Right lobe of liver (tissue), 4 donors: ENCODE measurements around the gene KRT36.

Source experiments
- CTCF ChIP-seq, 4 donors: fragments of 200-600 bp in 3 of 4; fragments of 450-650 bp in 1 of 4; IDR thresholded peaks; one replicate each; pipeline versions ENCODE4 v1.5.1 to v1.8.0; 2016 to 2022; ENCODE audit warnings: antibody characterized with exemption in 4 of 4, mild to moderate bottlenecking in 2 of 4
- POLR2A ChIP-seq: fragments of 450-650 bp; IDR thresholded peaks from one replicate; pipeline ENCODE4 v1.6.1; 2017; ENCODE audit warnings: antibody characterized with exemption, mild to moderate bottlenecking
- donor health status: DM: no; HTN: no; CAD: no.
- donor health status: DM: no; HTN: no; CAD: no.
- donor health status: DM: no; HTN: yes; CAD: no.

DNA sequence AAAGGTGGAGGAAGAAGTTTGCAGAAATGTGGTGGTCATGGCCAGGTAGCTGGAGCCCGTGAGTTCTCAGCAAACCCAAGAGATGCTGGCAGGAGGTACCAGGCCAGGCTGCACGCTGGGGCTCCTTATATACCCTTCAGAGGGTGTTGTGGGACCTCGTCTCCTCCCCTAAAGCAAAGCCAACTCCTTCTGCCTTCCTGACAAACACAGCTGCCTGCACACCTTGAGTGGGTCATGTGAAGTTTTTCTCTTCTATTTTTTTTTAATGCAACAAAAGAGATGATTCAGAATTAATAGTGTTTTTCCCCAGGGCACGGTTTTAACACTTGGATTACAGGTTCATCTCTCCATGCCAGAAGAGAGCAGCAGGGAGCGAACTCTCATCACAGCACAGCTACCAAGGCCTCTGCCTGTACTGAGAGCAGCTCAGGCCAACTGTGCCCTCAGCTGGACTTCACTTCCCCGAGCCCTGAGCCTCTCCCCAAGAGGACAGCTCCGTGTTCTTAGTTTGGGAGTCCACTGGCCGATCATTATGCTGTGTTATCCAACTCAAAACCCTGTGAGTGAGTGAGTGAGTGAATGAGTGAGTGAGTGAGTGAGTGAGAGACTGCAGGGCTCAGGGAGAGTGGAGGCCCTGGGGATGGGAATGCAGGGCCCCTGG, 29.2 kb upstream of the KRT36 start, which contains the start of gene KRT15:
- TF ChIP-seq CTCF (IDR thresholded peaks at IDR 0.05) (no peak), POLR2A (no peak)
